ENCODE results near the gene DCST2. TPM values are rescaled to one million over a fixed set of nuclear protein-coding genes. Genes with fewer than 3 reads are reported as not detected.

The DCST2 gene
- total and polyA plus RNA-seq, 9 of the 15 experiments (the other 6 are each of a cell fraction or from before 2014, with no cell fraction given), result 0.09 to 0.49 (median 0.11) TPM; not detected in 3

- TF ChIP-seq MGA (IDR thresholded peaks at IDR 0.05), result peak; percentile 69; the same call in 1 of the 2 replicates
- peak; percentile 82; the same call in 1 of the 2 replicates for TF ChIP-seq SAFB (IDR thresholded peaks at IDR 0.05; ENCODE audit: borderline replicate concordance, low read depth, low read length)
- no peak for TF ChIP-seq SMAD2 (IDR thresholded peaks at IDR 0.05; ENCODE audit: low read depth, low read length)
- no peak; the same call in 1 of the 2 replicates for TF ChIP-seq E4F1 (CRISPR knock-in tag; IDR thresholded peaks at IDR 0.05; ENCODE audit: borderline replicate concordance)
- TF ChIP-seq MXI1 (IDR thresholded peaks at IDR 0.05; ENCODE audit: low read depth, low read length), result peak; percentile 50
- peak; percentile 75; the same call in 1 of the 2 replicates for TF ChIP-seq ZNF511 (CRISPR knock-in tag; IDR thresholded peaks at IDR 0.05)
- TF ChIP-seq TEAD1 (CRISPR knock-in tag; IDR thresholded peaks at IDR 0.05), result peak in 1 of 2 experiments; percentile 64; a peak in 1 of 4 replicates
These were observed 32.7 kb downstream of the DCST2 start (continued) for GRCh38 chr1:155000726-155001424.

Data from K562 (cell line).